Type B pancreatic cell (in vitro differentiated cells): ENCODE data around the gene EHMT2. TPM values are rescaled to one million over a fixed set of nuclear protein-coding genes. Genes with fewer than 3 reads are reported as not detected.

ENCODE experiments used
- DNase-seq: peaks from one replicate; pipeline ENCODE4 v3.0.0; 2021; ENCODE audit warnings: mixed read lengths; ENCODE audit not compliant: unreplicated experiment; ENCODE audit errors: extremely low spot score
- H3K27ac Mint-ChIP-seq: 2 replicates; pipeline ENCODE4 v1.8.0; 2021; ENCODE audit warnings: mild to moderate bottlenecking, mixed read lengths
- H3K27me3 Mint-ChIP-seq: 2 replicates; pipeline ENCODE4 v1.8.0; 2021; ENCODE audit warnings: mixed read lengths
- H3K36me3 Mint-ChIP-seq: 2 replicates; pipeline ENCODE4 v1.8.0; 2021; ENCODE audit warnings: mixed read lengths
- H3K4me1 Mint-ChIP-seq: one replicate; pipeline ENCODE4 v1.8.0; 2021; ENCODE audit warnings: mixed read lengths; ENCODE audit not compliant: unreplicated experiment
- H3K4me3 Mint-ChIP-seq: 2 replicates; pipeline ENCODE4 v1.8.0; 2021; ENCODE audit warnings: mild to moderate bottlenecking, mixed read lengths
- H3K9me3 Mint-ChIP-seq: 2 replicates; pipeline ENCODE4 v1.8.0; 2021; ENCODE audit warnings: mixed read lengths
- total RNA-seq: library from RNA; stranded (reverse); gene quantifications from 2 replicates; pipeline ENCODE4 v1.2.1, GENCODE V29; 2021; ENCODE audit warnings: low replicate concordance
- TF ChIP-seq, protein P1 (sequence below): fragments of 200-600 bp; sonication (generic); conservative IDR thresholded peaks from 2 replicates; pipeline ENCODE4 v1.5.0; 2021; ENCODE audit warnings: antibody characterized with exemption, mild to moderate bottlenecking

The EHMT2 gene
- total RNA-seq, 1 donor from 2014 or later = 136 TPM

GRCh38 chr6:31877125-31877650, 20.3 kb downstream of the EHMT2 start:
- no peak overlapping the region for H3K27ac Mint-ChIP-seq
- TF ChIP-seq, protein P1, sequence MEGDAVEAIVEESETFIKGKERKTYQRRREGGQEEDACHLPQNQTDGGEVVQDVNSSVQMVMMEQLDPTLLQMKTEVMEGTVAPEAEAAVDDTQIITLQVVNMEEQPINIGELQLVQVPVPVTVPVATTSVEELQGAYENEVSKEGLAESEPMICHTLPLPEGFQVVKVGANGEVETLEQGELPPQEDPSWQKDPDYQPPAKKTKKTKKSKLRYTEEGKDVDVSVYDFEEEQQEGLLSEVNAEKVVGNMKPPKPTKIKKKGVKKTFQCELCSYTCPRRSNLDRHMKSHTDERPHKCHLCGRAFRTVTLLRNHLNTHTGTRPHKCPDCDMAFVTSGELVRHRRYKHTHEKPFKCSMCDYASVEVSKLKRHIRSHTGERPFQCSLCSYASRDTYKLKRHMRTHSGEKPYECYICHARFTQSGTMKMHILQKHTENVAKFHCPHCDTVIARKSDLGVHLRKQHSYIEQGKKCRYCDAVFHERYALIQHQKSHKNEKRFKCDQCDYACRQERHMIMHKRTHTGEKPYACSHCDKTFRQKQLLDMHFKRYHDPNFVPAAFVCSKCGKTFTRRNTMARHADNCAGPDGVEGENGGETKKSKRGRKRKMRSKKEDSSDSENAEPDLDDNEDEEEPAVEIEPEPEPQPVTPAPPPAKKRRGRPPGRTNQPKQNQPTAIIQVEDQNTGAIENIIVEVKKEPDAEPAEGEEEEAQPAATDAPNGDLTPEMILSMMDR = no peak
- no peaks in the 10 kb centered on the region for H3K27me3 Mint-ChIP-seq
- H3K9me3 Mint-ChIP-seq = no peaks in the 10 kb centered on the region
- H3K4me1 Mint-ChIP-seq = no peaks in the 10 kb centered on the region
- no peak overlapping the region for H3K4me3 Mint-ChIP-seq
- peaks cover 9% of the 10 kb centered on the region for H3K36me3 Mint-ChIP-seq
- no peak for DNase-seq

DNA sequence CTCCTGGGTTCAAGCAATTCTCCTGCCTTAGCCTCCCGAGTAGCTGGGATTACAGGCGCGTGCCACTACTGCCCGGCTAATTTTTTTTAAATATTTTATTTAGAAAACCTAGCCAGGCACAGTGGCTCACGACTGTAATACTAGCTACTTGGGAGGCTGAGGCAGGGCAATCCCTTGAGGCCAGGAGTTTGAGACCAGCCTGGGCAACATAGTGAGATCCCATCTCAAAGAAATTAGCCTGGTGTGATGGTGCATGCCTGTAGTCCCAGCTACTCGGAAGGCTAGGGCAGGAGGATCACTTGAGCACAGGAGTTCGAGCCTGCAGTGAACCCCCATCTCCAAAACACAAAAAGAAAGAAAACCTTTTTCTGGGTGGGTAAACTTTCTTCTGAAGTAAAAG, 21.1 kb downstream of the EHMT2 start:
- Mint-ChIP-seq H3K27me3 (no peaks in the 10 kb centered on the region), H3K4me3 (no peak overlapping the region), H3K27ac (no peak overlapping the region), H3K9me3 (no peaks in the 10 kb centered on the region), H3K4me1 (no peaks in the 10 kb centered on the region), H3K36me3 (peaks cover 6% of the 10 kb centered on the region)
- TF ChIP-seq, protein P1 = no peak
- no peak for DNase-seq

DNA sequence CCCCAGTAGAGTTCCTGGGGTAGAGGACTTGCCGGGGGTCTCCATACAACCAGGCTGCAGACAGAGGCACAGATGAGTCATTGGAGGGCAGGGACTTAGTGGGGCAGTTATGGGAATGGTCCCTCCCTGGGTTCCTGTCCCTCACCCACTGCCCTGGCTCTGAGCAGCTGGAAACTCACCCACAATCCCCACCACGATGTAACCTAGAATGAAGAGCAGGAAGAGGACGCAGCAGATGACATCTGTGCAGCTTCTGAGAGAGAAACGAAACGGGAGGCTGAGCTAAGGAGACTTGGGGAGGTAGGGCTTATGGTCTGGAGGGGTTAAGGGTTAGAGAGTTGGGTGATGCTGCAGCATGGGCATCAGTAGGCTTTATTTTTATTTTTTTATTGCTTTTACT, 21.6 kb downstream of the EHMT2 start:
- Mint-ChIP-seq H3K36me3 (peaks cover 1% of the 10 kb centered on the region), H3K27me3 (no peaks in the 10 kb centered on the region), H3K4me1 (peaks cover 4% of the 10 kb centered on the region), H3K4me3 (no peak overlapping the region), H3K9me3 (no peaks in the 10 kb centered on the region), H3K27ac (no peak overlapping the region)
- DNase-seq = no peak
- TF ChIP-seq, protein P1 = no peak

GRCh38 chr6:31874836-31875572, 22.5 kb downstream of the EHMT2 start:
- H3K27me3 Mint-ChIP-seq = no peaks in the 10 kb centered on the region
- DNase-seq = no peak
- H3K4me1 Mint-ChIP-seq = peaks cover 4% of the 10 kb centered on the region
- TF ChIP-seq, protein P1 = no peak
- H3K9me3 Mint-ChIP-seq = no peaks in the 10 kb centered on the region
- no peak overlapping the region for H3K4me3 Mint-ChIP-seq
- no peaks in the 10 kb centered on the region for H3K36me3 Mint-ChIP-seq
- no peak overlapping the region for H3K27ac Mint-ChIP-seq

DNA sequence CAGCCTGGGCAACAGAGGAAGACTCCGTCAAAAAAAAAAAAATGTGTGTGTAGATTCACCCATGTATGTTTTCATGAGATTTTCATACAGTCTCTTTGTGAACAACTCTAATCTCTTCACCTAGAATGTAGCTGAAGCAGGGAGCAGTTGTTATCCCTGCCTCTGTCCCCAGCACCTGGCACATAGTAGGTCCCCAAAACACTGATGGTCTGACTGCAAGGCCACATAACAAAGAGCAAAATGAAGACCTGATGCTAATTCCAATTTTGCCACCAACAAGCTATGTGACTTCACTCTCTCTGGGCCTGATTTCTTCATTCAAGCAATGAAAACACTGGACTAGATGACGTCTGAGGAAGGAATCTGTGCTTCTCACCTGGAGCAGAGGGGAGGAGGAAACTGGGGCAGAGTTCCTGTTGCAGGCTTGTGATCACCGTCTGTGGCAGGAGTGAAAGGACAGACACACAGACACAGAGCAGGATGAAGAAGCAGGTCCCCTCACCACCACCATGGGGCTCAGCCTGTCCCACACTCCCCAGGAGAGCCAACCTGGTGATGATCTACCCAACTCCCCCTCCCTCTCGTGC, 23.3 kb downstream of the EHMT2 start:
- DNase-seq = no peak
- Mint-ChIP-seq H3K9me3 (no peaks in the 10 kb centered on the region), H3K27ac (peak overlapping the region; percentile 51), H3K36me3 (no peaks in the 10 kb centered on the region), H3K27me3 (no peaks in the 10 kb centered on the region), H3K4me1 (peaks cover 4% of the 10 kb centered on the region), H3K4me3 (no peak overlapping the region)
- TF ChIP-seq, protein P1 = no peak
